ENCODE measurements around the gene GGTA1.
"Not testable (repeated sequence)": the region's sequence is repeated elsewhere in the genome, so short reads cannot be mapped to it uniquely, and the experiment has no call there.

Gene GGTA1

GRCh38 chr9:121439016-121439415, 60.6 kb downstream of the GGTA1 start:
- H3K4me3 ChIP-seq (ENCODE audit: low read length) = no peak overlapping the region
- H3K4me1 ChIP-seq (ENCODE audit: insufficient read depth, low read length) = no peaks in the 10 kb centered on the region
- no peaks in the 10 kb centered on the region; the same call in 1 of the 2 replicates for H3K27me3 ChIP-seq (ENCODE audit: insufficient read depth, low read length)
- no peak overlapping the region for H3K9ac ChIP-seq (ENCODE audit: low read depth, low read length)
- H3K27ac ChIP-seq (ENCODE audit: low read length) = no peak overlapping the region
- H3K36me3 ChIP-seq (ENCODE audit: insufficient read depth, low read depth, low read length) = no peaks in the 10 kb centered on the region
- no peaks in the 10 kb centered on the region for H3K9me3 ChIP-seq (ENCODE audit: insufficient read depth, low read depth, low read length)

DNA sequence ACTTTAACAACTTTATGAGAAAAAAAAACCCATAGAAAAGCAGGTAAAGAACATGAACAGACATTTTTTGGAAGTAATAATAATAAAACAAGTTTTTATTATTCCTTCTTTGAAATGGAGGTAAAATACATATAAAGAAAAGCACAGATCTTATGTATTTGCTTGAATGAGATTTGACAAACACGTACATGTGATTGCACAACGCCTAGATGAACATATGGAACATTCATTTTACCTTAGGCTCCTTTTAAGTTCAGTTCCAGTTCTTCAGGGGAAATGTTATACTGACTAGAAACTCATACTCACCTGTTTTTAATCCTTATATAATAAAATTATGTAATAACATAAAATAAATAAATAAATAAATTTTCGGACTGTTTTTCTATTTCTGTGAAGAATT, 61.8 kb downstream of the GGTA1 start:
- H3K4me3 ChIP-seq (ENCODE audit: low read length) = no peak overlapping the region
- no peak overlapping the region for H3K27ac ChIP-seq (ENCODE audit: low read length)

DNA sequence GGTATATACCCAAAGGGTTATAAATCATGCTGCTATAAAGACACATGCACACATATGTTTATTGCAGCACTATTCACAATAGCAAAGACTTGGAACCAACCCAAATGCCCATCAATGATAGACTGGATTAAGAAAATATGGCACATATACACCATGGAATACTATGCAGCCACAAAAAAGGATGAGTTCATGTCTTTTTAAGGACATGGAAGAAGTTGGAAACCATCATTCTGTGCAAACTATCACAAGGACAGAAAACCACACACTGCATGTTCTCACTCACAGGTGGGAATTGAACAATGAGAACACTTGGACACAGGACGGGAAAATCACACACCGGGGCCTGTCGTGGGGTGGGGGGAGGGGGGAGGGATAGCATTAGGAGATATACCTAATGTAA, 62.6 kb downstream of the GGTA1 start:
- H3K27me3 ChIP-seq (ENCODE audit: insufficient read depth, low read length); H3K36me3 ChIP-seq (ENCODE audit: insufficient read depth, low read depth, low read length); H3K9ac ChIP-seq (ENCODE audit: low read depth, low read length); H3K4me3 ChIP-seq (ENCODE audit: low read length); H3K9me3 ChIP-seq (ENCODE audit: insufficient read depth, low read depth, low read length); H3K27ac ChIP-seq (ENCODE audit: low read length); H3K4me1 ChIP-seq (ENCODE audit: insufficient read depth, low read length): not testable (repeated sequence)

More for the DNA sequence above, 61.8 kb downstream of the GGTA1 start:
- Histone ChIP-seq H3K9me3 (ENCODE audit: insufficient read depth, low read depth, low read length) (no peaks in the 10 kb centered on the region), H3K9ac (ENCODE audit: low read depth, low read length) (no peak overlapping the region), H3K27me3 (ENCODE audit: insufficient read depth, low read length) (no peaks in the 10 kb centered on the region; the same call in 1 of the 2 replicates), H3K36me3 (ENCODE audit: insufficient read depth, low read depth, low read length) (no peaks in the 10 kb centered on the region), H3K4me1 (ENCODE audit: insufficient read depth, low read length) (no peaks in the 10 kb centered on the region)

- Histone ChIP-seq H3K4me1 (ENCODE audit: insufficient read depth, low read length) (no peaks in the 10 kb centered on the region), H3K9me3 (ENCODE audit: insufficient read depth, low read depth, low read length) (no peaks in the 10 kb centered on the region), H3K9ac (ENCODE audit: low read depth, low read length) (no peak overlapping the region), H3K27ac (ENCODE audit: low read length) (no peak overlapping the region), H3K4me3 (ENCODE audit: low read length) (no peak overlapping the region), H3K27me3 (ENCODE audit: insufficient read depth, low read length) (no peaks in the 10 kb centered on the region), H3K36me3 (ENCODE audit: insufficient read depth, low read depth, low read length) (no peaks in the 10 kb centered on the region)
Observed at GRCh38 chr9:121434969-121435368, 64.7 kb downstream of the GGTA1 start.

DNA sequence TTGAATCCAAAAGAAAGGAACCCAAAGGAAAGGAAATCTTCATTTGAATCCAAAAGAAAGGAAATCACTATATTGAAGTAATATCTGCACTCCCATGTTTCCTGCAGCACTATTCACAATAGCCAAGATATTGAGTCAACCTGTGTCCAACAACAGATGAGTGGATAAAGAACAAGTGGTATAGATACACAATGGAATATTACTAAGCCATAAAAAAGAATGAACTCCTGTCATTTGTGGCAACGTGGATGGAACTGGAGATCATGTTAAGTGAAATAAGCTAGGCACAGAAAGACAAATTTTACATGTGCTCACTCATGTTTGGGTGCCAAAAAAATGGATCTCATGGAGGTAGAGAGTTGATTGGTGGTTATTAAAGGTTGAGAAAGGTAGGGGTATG, 71.7 kb downstream of the GGTA1 start:
- H3K9ac ChIP-seq (ENCODE audit: low read depth, low read length) = no peak overlapping the region

GRCh38 chr9:121424024-121424432, 75.6 kb downstream of the GGTA1 start:
- no peak overlapping the region for H3K27ac ChIP-seq (ENCODE audit: low read length)
- no peak overlapping the region for H3K4me3 ChIP-seq (ENCODE audit: low read length)
- H3K4me1 ChIP-seq (ENCODE audit: insufficient read depth, low read length) = no peaks in the 10 kb centered on the region
- no peaks in the 10 kb centered on the region for H3K27me3 ChIP-seq (ENCODE audit: insufficient read depth, low read length)
- H3K36me3 ChIP-seq (ENCODE audit: insufficient read depth, low read depth, low read length) = no peaks in the 10 kb centered on the region
- H3K9ac ChIP-seq (ENCODE audit: low read depth, low read length) = no peak overlapping the region
- H3K9me3 ChIP-seq (ENCODE audit: insufficient read depth, low read depth, low read length) = peaks cover 4% of the 10 kb centered on the region; the same call in 1 of the 2 replicates

More for the DNA sequence above, 71.7 kb downstream of the GGTA1 start:
- Histone ChIP-seq H3K27ac (ENCODE audit: low read length) (no peak overlapping the region), H3K4me3 (ENCODE audit: low read length) (no peak overlapping the region), H3K4me1 (ENCODE audit: insufficient read depth, low read length) (no peaks in the 10 kb centered on the region), H3K27me3 (ENCODE audit: insufficient read depth, low read length) (no peaks in the 10 kb centered on the region), H3K9me3 (ENCODE audit: insufficient read depth, low read depth, low read length) (peaks cover 4% of the 10 kb centered on the region; the same call in 1 of the 2 replicates), H3K36me3 (ENCODE audit: insufficient read depth, low read depth, low read length) (no peaks in the 10 kb centered on the region)

GRCh38 chr9:121411993-121412392, 87.7 kb downstream of the GGTA1 start:
- Histone ChIP-seq H3K9me3 (ENCODE audit: insufficient read depth, low read depth, low read length) (no peaks in the 10 kb centered on the region), H3K36me3 (ENCODE audit: insufficient read depth, low read depth, low read length) (no peaks in the 10 kb centered on the region), H3K4me1 (ENCODE audit: insufficient read depth, low read length) (no peaks in the 10 kb centered on the region), H3K4me3 (ENCODE audit: low read length) (no peak overlapping the region), H3K9ac (ENCODE audit: low read depth, low read length) (no peak overlapping the region), H3K27ac (ENCODE audit: low read length) (no peak overlapping the region), H3K27me3 (ENCODE audit: insufficient read depth, low read length) (no peaks in the 10 kb centered on the region; the same call in 1 of the 2 replicates)

- Histone ChIP-seq H3K4me1 (ENCODE audit: insufficient read depth, low read length) (no peaks in the 10 kb centered on the region), H3K36me3 (ENCODE audit: insufficient read depth, low read depth, low read length) (no peaks in the 10 kb centered on the region), H3K4me3 (ENCODE audit: low read length) (no peak overlapping the region), H3K27ac (ENCODE audit: low read length) (no peak overlapping the region), H3K9ac (ENCODE audit: low read depth, low read length) (no peak overlapping the region), H3K27me3 (ENCODE audit: insufficient read depth, low read length) (no peaks in the 10 kb centered on the region; the same call in 1 of the 2 replicates), H3K9me3 (ENCODE audit: insufficient read depth, low read depth, low read length) (no peaks in the 10 kb centered on the region; the same call in 1 of the 2 replicates)
Observed at GRCh38 chr9:121405899-121406298, 93.7 kb downstream of the GGTA1 start.
